ENCODE results near the gene GPR153.

- no peak for TF ChIP-seq CTCF (conservative IDR thresholded peaks at IDR 0.05 in 1 of 2, IDR thresholded peaks at IDR 0.05 in 1 of 2; ENCODE audit: low read depth in 1 of 2, low read length in 2 of 2)
- no peak for TF ChIP-seq EZH2 (IDR thresholded peaks at IDR 0.05; ENCODE audit: low read length, missing control alignments)
Observed at GRCh38 chr1:6253380-6253779, 7.5 kb downstream of the GPR153 start.
